PC-3 (cell line): ENCODE measurements around the gene PRTG.

Source experiments
- CTCF ChIP-seq: fragments of 300-600 bp; sonication (generic); conservative IDR thresholded peaks from 2 replicates; pipeline ENCODE4 v1.5.1; 2017; ENCODE audit warnings: antibody characterized with exemption, low read depth, mild to moderate bottlenecking, low read length
- EZH2 ChIP-seq: fragments of 300-600 bp; sonication (generic); IDR thresholded peaks from one replicate; pipeline ENCODE4 v1.6.1; 2017; ENCODE audit warnings: antibody characterized with exemption, mild to moderate bottlenecking, low read length; ENCODE audit not compliant: unreplicated experiment
- EZH2phosphoT487 ChIP-seq: fragments of 300-600 bp; sonication (generic); IDR thresholded peaks from 2 replicates; pipeline ENCODE4 v1.6.1; 2018; ENCODE audit warnings: mild to moderate bottlenecking, antibody characterized with exemption, low read length, borderline replicate concordance

DNA sequence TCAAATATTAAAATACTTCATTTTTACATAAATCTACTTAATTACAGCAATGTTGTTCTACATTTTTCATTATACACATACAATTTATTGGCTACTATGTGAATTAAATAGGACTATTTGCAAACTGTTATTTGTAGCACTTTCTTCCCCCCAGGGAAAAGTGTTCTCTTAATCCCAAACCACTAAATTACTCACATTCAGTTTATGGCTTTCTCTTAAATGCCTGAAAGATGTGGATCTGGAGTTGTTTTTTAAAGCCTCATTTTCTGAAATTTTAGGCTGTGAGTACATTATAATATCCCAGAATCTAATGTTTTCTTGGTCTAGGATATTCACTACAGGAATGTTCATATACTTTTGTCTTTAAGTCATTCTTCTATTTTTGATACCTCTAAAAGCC, 32.7 kb downstream of the PRTG start:
- TF ChIP-seq CTCF, result no peak
- TF ChIP-seq EZH2, result no peak
- TF ChIP-seq EZH2phosphoT487, result no peak
